Forelimb muscle (tissue), 1 donor: ENCODE measurements around the gene COL23A1. TPM values are rescaled to one million over a fixed set of nuclear protein-coding genes. Genes with fewer than 3 reads are reported as not detected.
"Not testable (repeated sequence)": the region's sequence is repeated elsewhere in the genome, so short reads cannot be mapped to it uniquely, and the experiment has no call there.

ENCODE experiments used
- DNase-seq: peaks from one replicate; pipeline ENCODE4 v3.0.0-alpha.2; 2013; ENCODE audit warnings: low read depth
- polyA plus RNA-seq: library from polyadenylated mRNA; unstranded; fragments of 120-200 nt; gene quantifications from one replicate; pipeline ENCODE4 v1.2.1, GENCODE V29; 2013; ENCODE audit not compliant: insufficient read length

COL23A1 gene
- polyA plus RNA-seq, 1 donor: 10.1 TPM

DNA sequence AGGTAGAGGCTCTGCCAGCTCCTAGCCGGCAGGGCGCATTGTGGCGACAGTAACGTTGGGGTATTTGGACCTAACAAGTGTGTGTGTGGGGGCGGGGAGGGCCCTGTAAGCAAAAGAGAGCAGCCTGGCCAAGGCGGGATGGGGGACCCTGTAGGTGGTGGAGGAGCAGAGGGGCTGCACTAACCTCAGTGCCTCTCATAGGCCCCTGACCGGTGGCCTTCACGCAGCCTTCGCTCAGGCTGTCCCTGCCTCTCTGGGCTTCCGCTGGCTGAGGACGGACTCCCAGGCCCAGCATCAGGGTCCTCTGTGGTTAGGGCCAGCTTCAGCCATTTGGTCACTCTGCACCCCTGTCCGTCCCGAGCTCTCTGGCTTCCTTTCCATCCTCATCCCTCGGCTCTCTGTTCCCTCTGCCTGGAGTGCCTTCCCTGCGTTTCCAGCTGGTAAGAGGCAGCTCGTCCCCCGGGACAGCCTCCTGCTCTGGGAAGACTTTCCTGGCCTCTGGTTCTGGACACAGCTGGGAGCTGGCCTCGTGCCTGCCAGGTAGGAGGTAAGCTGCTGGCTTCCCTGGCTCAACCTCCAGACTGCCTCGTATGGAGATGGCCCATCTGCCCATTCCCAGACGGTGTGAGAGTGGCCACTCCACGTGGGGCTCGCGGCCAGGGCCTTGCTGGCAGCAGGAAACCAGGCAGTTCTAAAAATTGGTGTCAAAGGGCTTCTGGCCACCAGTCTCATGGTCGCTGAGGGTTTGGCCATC is 318.3 kb downstream of the COL23A1 start:
- DNase-seq: no peak

DNA sequence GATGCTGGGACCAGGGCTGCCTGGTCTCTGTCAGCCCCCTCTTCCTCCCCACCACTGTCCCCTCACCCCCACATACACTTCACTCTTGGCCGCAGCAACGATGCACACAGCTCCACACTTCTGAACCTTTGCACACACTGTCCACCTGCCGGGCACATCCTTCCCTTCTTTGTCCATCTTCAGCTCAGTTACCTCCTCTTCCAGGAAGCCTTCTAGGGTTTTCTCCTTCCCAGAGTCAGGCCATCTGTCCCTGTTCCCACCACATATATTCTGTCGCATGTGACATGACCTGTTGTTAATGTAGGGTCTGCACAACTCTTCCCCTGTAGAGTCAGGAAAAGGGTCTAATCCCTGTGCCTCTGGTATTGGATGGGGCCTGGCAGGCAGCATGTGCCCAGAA is 319.0 kb downstream of the COL23A1 start:
- DNase-seq: no peak

DNA sequence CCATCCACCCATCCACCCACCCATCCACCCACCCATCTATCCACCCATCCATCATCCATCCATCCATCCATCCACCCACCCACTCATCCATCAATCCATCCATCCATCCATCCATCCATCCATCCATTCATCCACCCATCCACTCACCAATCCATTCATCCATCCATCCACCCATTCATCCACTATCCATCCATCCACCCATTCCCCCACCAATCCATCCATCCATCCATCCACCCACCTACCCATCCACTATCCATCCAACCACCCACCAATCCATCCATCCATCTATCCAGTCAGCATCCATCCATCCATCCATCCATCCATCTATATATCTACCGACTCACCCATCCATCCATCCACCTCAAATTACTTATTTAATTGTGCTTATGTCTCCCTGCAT is 320.7 kb downstream of the COL23A1 start:
- no peak for DNase-seq

DNA sequence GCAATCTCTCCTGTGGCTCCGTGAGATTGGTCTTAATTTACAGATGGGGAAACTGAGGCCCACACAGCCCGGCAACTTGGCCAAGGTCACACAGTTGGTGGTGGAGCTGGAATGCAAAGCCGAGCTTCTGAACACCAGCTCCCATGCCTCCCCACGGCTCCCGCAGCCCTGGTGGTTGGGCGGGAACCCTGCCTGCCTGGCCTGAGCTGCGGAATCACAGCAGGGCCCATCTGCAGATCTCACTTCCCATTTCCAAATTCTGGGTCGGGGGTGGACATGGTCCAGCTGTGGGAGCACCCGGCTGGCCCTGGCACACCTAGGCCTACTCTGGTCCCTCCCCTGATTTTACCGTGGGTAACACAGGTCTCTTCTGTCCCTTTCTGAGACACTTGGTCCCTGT is 322.3 kb downstream of the COL23A1 start:
- no peak for DNase-seq

DNA sequence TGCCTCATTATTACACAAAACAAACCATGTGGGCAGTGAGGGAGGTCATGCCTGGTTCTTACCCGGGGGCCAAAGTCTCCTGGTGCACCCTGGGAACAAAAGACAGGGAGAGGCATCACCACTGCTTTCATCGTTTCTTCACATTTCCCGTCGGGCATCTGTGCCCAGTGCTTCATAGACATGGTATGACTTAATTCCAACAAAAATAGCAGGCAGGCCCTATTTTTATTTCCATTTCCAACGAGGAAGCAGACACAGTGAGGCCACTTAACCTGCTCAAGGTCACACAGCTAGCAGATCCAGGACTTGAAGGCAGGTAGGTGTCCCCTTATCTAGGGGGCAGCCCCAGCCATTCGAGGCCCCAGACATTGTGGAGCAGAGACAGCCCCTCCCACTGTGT is 322.9 kb downstream of the COL23A1 start:
- no peak for DNase-seq

DNA sequence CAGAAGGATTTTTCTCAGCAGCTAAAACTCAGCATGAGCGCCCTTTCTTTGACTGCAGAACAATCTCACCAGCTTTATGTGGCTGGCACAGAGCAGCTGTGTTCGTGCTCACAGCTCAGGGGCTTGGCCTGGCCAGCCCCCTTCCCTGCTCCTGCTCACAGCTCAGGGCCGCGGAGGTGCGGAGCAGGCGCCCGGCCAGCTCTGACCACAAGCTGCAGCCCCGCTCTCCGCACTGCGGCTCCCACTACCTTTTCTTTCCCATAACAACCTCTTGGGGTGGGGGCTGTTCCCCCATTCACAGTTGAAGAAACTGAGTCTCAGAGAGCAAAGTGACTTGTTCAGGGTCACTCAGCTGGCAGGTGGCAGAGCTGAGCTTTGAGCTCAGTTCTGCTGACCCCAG is 323.6 kb downstream of the COL23A1 start:
- no peak for DNase-seq

DNA sequence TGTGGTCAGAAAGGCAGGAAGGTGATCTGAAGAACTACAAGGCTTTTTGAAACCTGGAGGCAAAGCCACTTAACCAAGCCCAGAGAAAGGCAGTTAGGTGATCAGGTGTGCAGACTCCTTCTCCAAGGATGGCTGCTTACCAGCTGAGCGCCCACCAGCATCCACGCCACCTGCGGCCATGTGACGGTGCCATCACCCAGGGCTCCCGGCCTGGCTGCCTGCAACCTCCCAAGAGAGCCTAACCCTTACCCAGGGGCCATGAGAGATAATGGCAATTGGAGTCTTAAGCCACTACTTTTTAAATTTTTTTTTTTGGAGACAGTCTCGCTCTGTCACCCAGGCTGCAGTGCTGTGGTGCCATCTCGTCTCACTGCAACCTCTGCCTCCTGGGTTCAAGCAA is 324.4 kb downstream of the COL23A1 start:
- no peak for DNase-seq

DNA sequence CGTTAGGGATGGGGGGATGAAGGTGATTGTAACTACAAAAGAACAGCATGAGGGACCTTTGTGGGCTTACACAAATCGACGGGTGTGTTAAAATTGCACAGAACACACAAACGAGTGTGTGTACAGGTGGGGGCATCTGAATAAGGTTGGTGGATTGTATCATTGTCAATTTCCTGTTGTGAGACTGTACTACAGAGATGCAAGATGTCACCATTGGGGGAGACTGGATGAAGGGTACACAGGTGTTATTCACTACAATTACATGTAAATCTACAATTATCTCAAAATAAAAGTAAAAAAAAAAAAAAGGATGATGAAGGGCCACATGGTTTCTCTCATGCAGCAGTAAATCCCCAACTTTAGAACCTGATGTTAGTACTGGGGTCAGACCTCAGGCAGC is 326.1 kb downstream of the COL23A1 start:
- DNase-seq: no peak

DNA sequence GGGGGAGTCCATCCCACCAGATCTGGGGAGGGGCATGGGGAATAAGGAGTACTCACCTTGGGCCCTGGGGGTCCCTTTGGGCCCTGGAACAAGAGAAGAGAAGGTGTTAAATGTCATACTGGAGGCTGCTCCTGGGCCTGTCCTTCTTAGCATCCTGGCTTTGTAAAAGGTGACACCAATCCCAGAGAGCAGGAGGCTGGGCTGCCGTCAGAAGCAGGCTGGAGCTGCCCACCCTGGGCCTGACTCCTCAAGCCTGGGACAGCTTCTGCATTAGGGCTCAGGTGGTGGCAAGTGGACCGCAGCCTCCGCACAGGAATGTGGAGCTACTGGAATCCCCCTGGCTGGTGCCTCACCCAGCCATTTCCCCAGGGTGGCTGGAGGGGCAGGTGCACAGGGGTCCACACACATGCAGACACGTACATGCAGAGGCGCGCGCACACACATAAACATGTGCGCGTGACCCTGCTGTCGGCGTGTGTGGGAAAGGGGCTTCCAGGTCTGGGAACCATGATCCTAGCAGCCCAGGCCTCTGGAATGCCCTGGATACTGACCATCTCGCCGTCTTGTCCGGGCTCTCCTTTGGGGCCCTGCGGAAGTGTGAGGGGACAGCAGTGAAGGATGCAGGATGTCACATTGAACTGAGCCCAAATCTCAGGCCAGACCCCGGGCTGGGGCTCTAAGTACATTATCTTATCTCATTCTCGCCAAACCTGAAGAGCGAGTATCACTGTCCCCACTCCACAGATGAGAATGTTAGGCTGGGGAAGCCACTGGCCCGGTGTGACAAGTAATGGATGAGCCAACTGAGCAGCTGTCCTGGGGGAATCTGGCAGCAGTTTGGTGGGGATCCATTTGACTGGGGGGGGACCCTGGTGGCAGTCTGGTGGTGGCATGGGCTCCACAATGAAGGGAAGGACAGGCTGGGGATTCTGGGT is 328.3 kb downstream of the COL23A1 start:
- no peak for DNase-seq

DNA sequence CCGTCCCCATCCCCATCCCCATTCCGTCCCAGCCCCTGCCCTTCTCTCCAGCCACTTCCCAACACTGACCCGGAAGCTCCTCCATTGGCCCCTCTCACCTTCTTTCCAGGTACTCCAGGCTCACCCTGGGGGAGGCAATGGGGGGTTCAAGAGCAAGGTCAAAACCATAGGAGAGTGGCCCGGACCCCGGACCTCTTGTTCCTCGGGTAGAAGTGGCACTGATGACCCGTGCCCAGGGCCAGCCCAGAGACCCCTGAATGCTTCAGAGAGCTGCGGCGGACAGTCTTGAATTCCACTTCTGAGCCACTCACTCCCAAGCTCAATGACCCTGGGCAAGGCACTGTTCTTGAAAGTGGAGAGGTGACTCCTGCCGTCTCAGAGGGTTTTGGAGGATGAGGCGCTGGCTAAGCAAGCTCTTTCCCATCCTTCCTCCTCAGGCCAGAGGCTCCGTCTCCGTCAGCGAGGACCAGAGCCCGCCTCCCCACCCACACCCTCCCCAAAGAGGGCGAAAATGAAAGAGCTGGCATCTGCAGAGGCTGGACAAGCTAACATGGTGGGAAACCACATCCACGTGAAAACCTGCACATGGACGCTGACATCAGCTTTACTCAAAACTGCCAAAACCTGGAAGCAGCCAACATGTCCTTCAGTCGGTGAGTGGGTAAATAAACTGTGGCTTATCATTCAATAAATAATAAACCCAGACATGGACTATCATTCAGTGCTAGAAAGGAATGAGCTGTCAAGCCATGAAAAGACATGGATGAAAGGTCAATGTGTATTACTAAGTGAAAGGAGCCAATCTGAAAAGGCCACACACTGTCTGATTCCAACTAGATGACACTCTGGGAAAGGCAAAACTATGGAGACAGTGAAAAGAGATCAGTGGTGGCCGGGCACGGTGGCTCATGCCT is 330.3 kb downstream of the COL23A1 start:
- DNase-seq: no peak

DNA sequence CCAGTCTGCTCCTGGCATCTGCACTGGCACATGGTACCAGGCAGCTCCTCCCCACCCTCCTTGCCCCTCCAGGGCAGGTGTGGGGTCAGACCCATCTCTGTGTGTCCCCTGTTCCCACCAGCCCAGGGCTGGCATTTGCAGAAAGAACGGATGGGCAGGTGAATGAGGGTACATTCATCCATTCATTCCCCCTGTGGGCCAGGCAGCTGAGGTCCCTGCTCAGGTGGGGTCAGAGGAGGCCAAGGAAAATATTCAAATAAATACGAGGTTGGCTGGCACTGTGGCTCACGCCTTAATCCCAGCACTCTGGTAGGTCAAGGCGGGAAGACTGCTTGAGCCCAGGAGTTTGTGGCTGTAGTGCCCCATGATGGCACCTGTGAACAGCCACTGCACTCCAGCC is 332.5 kb downstream of the COL23A1 start:
- no peak for DNase-seq

DNA sequence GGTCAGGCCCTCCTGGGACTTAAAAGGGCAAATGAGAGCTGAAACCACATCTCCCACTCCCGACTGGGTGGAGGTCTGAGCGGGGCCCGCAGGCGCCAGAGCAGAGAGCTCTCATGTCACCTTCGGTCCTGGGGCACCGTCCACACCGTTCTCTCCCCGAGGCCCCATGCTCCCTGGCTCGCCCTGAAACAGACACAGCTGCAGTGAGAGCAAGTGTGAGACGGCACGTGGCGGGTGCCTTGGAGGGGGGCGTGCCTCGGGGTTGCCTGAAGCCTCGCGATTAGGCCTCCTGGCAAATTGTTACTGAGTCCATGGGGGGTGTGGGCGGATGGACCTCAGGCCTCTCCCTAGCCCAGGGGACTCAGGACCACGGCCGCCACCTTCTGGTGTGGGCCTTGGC is 333.4 kb downstream of the COL23A1 start:
- DNase-seq: no peak

DNA sequence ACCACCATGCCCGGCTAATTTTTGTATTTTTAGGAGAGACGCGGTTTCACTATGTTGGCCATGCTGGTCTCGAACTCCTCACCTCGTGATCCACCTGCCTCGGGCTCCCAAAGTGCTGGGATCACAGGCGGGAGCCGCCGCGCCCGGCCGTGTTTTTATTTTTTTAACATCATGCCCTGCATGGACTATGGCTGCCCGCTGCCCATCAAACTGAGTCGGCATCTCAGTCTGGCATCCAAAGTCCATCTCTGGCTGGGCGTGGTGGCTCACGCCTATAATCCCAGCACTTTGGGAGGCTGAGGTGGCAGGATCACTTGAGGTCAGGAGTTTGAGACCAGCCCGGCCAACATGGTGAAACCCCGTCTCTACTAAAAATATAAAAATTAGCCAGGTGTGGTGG is 336.6 kb downstream of the COL23A1 start:
- DNase-seq: not testable (repeated sequence)

DNA sequence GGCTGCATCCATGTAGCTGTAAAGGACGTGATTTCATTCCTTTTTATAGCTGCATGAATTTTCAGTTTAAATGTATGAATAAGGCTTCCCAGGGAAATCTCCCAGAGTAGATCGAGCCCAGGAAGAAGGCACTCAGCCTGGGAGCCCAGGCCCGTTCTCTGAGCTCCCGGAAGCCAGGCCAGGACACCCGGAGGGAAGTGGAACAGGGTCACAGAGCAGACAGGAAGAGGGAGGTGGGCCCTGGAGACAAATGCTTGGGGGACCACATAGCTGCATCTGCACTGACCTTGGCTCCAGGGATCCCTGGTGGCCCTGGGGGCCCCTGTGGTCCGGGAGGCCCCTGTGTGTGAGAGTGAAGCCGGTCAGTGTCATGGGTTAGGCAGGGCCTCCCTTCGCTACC is 337.9 kb downstream of the COL23A1 start:
- no peak for DNase-seq

DNA sequence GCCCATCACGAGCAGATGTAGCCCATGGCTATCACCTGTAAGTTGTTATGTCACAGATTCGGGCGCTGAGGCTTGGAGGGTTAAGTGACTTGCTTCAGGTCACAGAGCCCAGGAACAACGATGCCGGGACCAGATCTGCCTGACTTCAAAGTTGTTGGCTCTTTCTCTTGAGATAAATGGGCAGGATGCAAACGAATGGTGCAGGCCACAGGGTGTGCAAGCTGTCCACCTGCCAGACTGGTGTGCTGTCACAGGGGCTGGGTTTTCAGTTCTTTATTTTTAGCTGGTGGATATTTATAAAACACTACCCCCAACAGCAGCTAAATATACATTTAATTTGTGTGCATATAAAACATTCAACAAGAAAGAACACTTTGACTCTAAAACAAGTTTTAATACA is 339.9 kb downstream of the COL23A1 start:
- no peak for DNase-seq

DNA sequence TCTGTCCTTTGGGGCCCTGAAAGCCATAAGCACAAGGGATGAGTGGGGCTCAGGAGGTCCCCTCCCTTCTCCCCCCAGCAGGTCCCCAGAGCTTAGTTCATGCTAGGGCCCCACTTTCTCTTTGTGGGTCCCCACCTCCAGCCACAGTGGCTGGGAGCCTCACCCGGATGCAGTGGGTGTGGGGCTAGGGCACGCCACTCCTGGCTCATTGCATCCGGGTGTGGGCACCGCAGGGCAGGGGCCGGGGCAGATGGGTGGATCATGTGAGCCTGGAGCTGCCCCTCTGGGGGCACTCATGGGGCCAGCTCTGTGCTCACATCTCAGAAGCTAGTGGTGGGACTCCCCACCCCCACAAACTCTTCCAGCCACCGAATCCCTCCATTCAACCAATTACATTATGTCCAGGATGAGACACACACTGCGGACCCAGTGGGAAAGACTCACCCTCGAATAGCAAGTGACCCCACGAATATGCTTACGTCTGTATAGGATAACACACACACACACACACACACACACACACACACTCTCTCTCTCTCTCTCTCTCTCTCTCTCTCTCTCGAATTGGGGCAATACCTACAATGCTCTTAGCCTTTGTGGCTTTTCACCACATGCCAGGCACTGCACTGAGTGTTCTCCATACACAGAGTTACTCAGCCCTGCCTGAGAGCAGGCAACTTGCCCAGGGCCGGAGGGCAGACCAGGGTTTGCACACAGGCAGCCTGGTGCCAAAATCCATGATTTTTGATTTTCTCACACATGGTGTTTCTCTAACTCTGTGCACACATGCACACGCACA is 340.8 kb downstream of the COL23A1 start:
- DNase-seq: no peak

DNA sequence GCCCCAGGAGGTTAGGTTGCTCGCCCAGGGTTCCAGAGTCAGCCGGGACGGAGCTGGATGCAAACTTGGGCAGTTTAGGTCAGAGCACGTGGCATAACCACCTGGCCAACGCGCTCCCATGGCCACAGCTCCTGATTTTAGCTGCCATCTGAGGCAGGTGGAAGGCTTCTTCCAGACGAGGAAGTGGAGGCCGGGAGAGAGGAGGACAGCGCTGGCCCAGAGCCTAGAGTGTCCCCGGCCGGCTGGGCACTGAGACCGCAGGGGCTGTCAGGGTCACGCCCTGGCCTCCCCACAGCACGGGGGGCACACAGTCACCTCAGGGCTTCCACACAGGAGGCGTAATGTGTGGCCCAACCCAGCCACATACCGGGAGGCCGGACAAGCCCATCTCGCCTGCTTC is 341.4 kb downstream of the COL23A1 start:
- DNase-seq: no peak

DNA sequence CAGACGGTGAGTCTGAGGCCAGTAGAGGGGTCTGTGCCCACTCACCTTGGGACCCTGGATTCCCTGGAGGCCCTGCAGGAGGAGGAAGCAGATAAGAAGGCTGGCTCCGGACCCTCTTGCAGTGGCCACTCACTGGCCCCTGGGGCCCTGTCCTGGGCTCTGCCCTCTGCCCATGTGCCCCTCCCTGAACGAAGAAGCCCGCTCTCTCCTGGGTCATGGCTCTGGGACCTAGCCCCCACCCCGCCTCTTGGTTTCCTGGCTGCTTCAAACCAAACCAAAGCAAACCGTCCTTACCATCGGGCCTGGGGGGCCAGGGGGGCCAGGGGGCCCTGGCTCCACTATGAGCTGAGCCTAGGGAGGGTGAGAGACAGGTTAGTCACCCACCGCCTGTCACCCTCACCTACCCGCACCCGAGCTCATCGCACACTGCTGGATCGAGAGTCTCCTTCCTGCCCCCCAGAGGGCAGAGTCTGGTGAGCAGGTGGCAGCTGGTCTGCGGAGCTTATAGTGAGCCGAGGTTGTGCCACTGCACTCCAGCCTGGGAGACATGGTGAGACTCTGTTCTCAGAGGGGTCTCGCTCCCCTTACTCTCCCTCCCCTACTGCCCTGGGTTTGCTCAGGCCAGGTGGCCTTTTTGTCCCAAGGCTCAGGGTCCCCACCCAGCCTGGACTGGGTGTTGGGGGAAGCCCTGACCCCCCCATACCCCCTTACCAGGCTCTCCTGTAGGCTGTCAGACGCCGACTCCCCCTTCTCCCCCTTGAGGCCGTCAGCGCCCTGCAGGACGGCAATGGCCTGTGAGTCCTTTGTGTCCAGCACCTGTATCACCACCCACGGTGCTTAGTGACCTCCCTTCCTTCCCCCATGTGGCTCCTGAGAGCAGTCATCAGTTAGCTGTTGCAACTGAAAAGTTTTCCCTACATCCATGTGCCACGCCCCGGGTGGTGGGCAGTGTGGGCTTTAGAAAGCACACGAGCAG is 342.4 kb downstream of the COL23A1 start:
- no peak for DNase-seq

DNA sequence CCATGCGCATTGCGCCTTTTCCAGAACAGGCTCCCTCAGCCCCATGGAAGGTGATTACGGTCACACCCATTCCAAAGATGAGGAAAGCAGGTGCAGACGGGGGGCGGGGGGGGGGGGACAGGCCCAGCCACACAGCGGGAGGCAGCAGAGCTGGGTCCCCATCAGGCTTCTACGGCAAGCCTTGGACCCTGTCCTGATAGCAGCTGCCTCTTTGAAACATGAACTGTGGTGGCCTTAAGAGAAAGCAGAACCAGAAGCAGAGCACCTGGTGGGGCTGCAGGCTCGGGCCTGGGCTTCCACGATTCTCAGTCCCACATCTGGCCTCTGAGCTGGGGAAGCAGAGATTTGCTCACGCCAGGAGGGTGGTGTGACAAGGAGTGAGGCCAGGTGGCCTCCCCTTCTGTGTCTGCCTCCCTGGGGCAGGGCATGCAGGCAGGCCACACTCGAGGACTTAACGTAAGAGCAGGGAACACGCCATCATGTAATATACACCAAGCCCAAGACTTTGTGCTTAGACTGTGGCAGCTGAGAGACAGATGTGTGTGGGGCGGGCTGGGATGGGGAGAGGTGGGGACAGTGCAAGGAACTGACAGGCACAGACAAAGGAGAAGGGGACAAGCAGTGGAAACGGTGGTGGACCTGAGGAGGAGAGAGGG is 343.4 kb downstream of the COL23A1 start:
- no peak for DNase-seq
